Ascending aorta (tissue), 2 donors: ENCODE measurements around the gene RTL1. TPM values are rescaled to one million over a fixed set of nuclear protein-coding genes. Genes with fewer than 3 reads are reported as not detected.

Experiments
- DNase-seq, 2 donors: peaks; one replicate each; pipeline ENCODE4 v3.0.0-alpha.2; 2019; ENCODE audit warnings: low spot score in 2 of 2
- H3K27ac ChIP-seq, 2 donors: fragments of 200-600 bp; sonication (generic); one replicate each; pipeline ENCODE4 v1.5.1; 2016 to 2017; ENCODE audit warnings: mild to moderate bottlenecking in 1 of 2
- H3K27me3 ChIP-seq: fragments of 200-600 bp; sonication (generic); one replicate; pipeline ENCODE4 v1.5.1; 2017
- H3K36me3 ChIP-seq, 2 donors: fragments of 200-600 bp; sonication (generic); one replicate each; pipeline ENCODE4 v1.5.1; 2016
- H3K4me1 ChIP-seq, 2 donors: fragments of 200-600 bp; sonication (generic); one replicate each; pipeline ENCODE4 v1.5.1; 2016 to 2017; ENCODE audit warnings: mild to moderate bottlenecking in 1 of 2
- H3K4me3 ChIP-seq, 2 donors: fragments of 200-600 bp; sonication (generic); one replicate each; pipeline ENCODE4 v1.5.1; 2016 to 2017; ENCODE audit warnings: mild to moderate bottlenecking in 1 of 2
- H3K9me3 ChIP-seq, 2 donors: fragments of 200-600 bp; sonication (generic); one replicate each; pipeline ENCODE4 v1.5.1; 2016
- CTCF ChIP-seq, 3 experiments: fragments of 200-600 bp in 2 of 3; fragments of 450-650 bp in 1 of 3; sonication (generic) in 2 of 3; IDR thresholded peaks; one replicate each; pipeline ENCODE4 v1.5.1; 2016 to 2019; ENCODE audit warnings: antibody characterized with exemption in 3 of 3, mild to moderate bottlenecking in 1 of 3, moderate library complexity in 1 of 3
- intact Hi-C: fragments of 100-400 bp; cut with DNase I; formaldehyde crosslinking; loops from one replicate; pipeline ENCODE4 v1.15.1; 2023
- total RNA-seq: library from RNA; depleted of rRNA; stranded (reverse); fragments of >200 nt; gene quantifications from one replicate; pipeline ENCODE4 v1.1.0, GENCODE V29; 2016

Gene RTL1
- total RNA-seq, 1 donor from 2014 or later: not detected

- Histone ChIP-seq H3K27ac (no peak overlapping the region), H3K4me3 (no peak overlapping the region), H3K36me3 (no peaks in the 10 kb centered on the region), H3K9me3 (no peaks in the 10 kb centered on the region), H3K4me1 (no peaks in the 10 kb centered on the region), H3K27me3 (no peaks in the 10 kb centered on the region)
- no peak for TF ChIP-seq CTCF (IDR thresholded peaks at IDR 0.05)
- no peak for DNase-seq
- intact Hi-C loops: no loop called here
Measured at GRCh38 chr14:100879782-100880181, 23.7 kb downstream of the RTL1 start.

- intact Hi-C loops: no loop called here
- no peak for TF ChIP-seq CTCF (IDR thresholded peaks at IDR 0.05)
- no peak for DNase-seq
- H3K27ac ChIP-seq: no peak overlapping the region
- no peaks in the 10 kb centered on the region for H3K27me3 ChIP-seq
- no peaks in the 10 kb centered on the region for H3K36me3 ChIP-seq
- H3K4me3 ChIP-seq: no peak overlapping the region
- H3K4me1 ChIP-seq: no peaks in the 10 kb centered on the region
- no peaks in the 10 kb centered on the region for H3K9me3 ChIP-seq
Measured at GRCh38 chr14:100879194-100879593, 24.3 kb downstream of the RTL1 start.

- H3K27me3 ChIP-seq: no peaks in the 10 kb centered on the region
- intact Hi-C loops: no loop called here
Measured at GRCh38 chr14:100878271-100879146, 25.0 kb downstream of the RTL1 start.

GRCh38 chr14:100875861-100876590 lies 27.5 kb downstream of the RTL1 start:
- DNase-seq: no peak
- H3K27me3 ChIP-seq: no peaks in the 10 kb centered on the region
- H3K4me1 ChIP-seq: no peaks in the 10 kb centered on the region
- intact Hi-C loops: no loop called here
- H3K27ac ChIP-seq: no peak overlapping the region
- no peak overlapping the region for H3K4me3 ChIP-seq
- no peaks in the 10 kb centered on the region for H3K9me3 ChIP-seq
- no peaks in the 10 kb centered on the region for H3K36me3 ChIP-seq
- TF ChIP-seq CTCF (IDR thresholded peaks at IDR 0.05): no peak

More at GRCh38 chr14:100878271-100879146, 25.0 kb downstream of the RTL1 start:
- H3K27ac ChIP-seq: no peak overlapping the region
- H3K9me3 ChIP-seq: no peaks in the 10 kb centered on the region
- no peak for DNase-seq
- no peaks in the 10 kb centered on the region for H3K36me3 ChIP-seq
- TF ChIP-seq CTCF (IDR thresholded peaks at IDR 0.05): no peak
- no peak overlapping the region for H3K4me3 ChIP-seq
- no peaks in the 10 kb centered on the region for H3K4me1 ChIP-seq

GRCh38 chr14:100875126-100875525 lies 28.4 kb downstream of the RTL1 start:
- no peak overlapping the region for H3K27ac ChIP-seq
- intact Hi-C loops: no loop called here
- no peak for TF ChIP-seq CTCF (IDR thresholded peaks at IDR 0.05)
- DNase-seq: no peak
- no peak overlapping the region for H3K4me3 ChIP-seq
- H3K27me3 ChIP-seq: no peaks in the 10 kb centered on the region
- no peaks in the 10 kb centered on the region for H3K9me3 ChIP-seq
- H3K36me3 ChIP-seq: no peaks in the 10 kb centered on the region
- H3K4me1 ChIP-seq: no peaks in the 10 kb centered on the region
